ENCODE measurements around the gene BAZ2A.
"Not testable (repeated sequence)": the region's sequence is repeated elsewhere in the genome, so short reads cannot be mapped to it uniquely, and the experiment has no call there.

Gene BAZ2A

GRCh38 chr12:56630180-56630632, at the start of gene BAZ2A:
BAZ2A (minus strand) TSS chr12:56630326; CDS start chr12:56617530, 12,796 bp downstream.
- peak; percentile 86 to 89 for DNase-seq

- DNase-seq: no peak
These were observed 48.7 kb upstream of the BAZ2A start for GRCh38 chr12:56678852-56679251.

GRCh38 chr12:56677680-56678079, 47.6 kb upstream of the BAZ2A start:
- no peak for DNase-seq

GRCh38 chr12:56676851-56677580, 46.9 kb upstream of the BAZ2A start:
- no peak for DNase-seq

- DNase-seq: no peak
These were observed 41.5 kb upstream of the BAZ2A start for GRCh38 chr12:56671608-56672007.

- DNase-seq: no peak
These were observed 40.7 kb upstream of the BAZ2A start for GRCh38 chr12:56670836-56671235.

- DNase-seq: no peak
These were observed 38.0 kb upstream of the BAZ2A start for GRCh38 chr12:56668197-56668457.

- no peak for DNase-seq
These were observed 32.0 kb upstream of the BAZ2A start for GRCh38 chr12:56661979-56662638.

GRCh38 chr12:56661560-56661959, 31.4 kb upstream of the BAZ2A start:
- no peak for DNase-seq

- no peak for DNase-seq
These were observed 28.8 kb upstream of the BAZ2A start for GRCh38 chr12:56658921-56659320.

- DNase-seq: no peak
These were observed 27.6 kb upstream of the BAZ2A start for GRCh38 chr12:56657416-56658379.

- DNase-seq: not testable (repeated sequence)
These were observed 23.7 kb upstream of the BAZ2A start for GRCh38 chr12:56653781-56654180.

- DNase-seq: not testable (repeated sequence)
These were observed 17.9 kb upstream of the BAZ2A start for GRCh38 chr12:56648023-56648422.

- DNase-seq: peak; percentile 92 to 100
These were observed 15.8 kb upstream of the BAZ2A start, which contains the start of gene ATP5F1B for GRCh38 chr12:56645717-56646446. ATP5F1B (minus strand) TSS chr12:56645984; CDS start chr12:56645963, 21 bp downstream.

GRCh38 chr12:56645201-56645716, 15.1 kb upstream of the BAZ2A start:
- no peak for DNase-seq

- no peak for DNase-seq
These were observed 14.5 kb upstream of the BAZ2A start for GRCh38 chr12:56644654-56645053.

GRCh38 chr12:56641219-56641618, 11.1 kb upstream of the BAZ2A start:
- no peak for DNase-seq

GRCh38 chr12:56637621-56638020, 7.5 kb upstream of the BAZ2A start:
- DNase-seq: no peak

GRCh38 chr12:56636675-56637540, 6.8 kb upstream of the BAZ2A start:
- peak; percentile 94 to 99 for DNase-seq

GRCh38 chr12:56635806-56636674, 5.9 kb upstream of the BAZ2A start:
- peak; percentile 78 to 87 for DNase-seq

All from hippocampal formation (tissue), 2 donors.